NT2/D1 (cell line): Measurements from ENCODE around the gene SLC46A1.

ENCODE experiments used
- SUZ12 ChIP-seq: IDR thresholded peaks from 2 replicates; pipeline ENCODE4 v1.6.1; 2011; ENCODE audit not compliant: insufficient read length, insufficient read depth; ENCODE audit errors: extremely low read depth
- YY1 ChIP-seq: IDR thresholded peaks from 2 replicates; pipeline ENCODE4 v1.6.1; 2011; ENCODE audit not compliant: insufficient read length, insufficient read depth
- ZNF274 ChIP-seq: IDR thresholded peaks from 2 replicates; pipeline ENCODE4 v1.6.1; 2011; ENCODE audit warnings: mild to moderate bottlenecking, low read depth, low read length

DNA sequence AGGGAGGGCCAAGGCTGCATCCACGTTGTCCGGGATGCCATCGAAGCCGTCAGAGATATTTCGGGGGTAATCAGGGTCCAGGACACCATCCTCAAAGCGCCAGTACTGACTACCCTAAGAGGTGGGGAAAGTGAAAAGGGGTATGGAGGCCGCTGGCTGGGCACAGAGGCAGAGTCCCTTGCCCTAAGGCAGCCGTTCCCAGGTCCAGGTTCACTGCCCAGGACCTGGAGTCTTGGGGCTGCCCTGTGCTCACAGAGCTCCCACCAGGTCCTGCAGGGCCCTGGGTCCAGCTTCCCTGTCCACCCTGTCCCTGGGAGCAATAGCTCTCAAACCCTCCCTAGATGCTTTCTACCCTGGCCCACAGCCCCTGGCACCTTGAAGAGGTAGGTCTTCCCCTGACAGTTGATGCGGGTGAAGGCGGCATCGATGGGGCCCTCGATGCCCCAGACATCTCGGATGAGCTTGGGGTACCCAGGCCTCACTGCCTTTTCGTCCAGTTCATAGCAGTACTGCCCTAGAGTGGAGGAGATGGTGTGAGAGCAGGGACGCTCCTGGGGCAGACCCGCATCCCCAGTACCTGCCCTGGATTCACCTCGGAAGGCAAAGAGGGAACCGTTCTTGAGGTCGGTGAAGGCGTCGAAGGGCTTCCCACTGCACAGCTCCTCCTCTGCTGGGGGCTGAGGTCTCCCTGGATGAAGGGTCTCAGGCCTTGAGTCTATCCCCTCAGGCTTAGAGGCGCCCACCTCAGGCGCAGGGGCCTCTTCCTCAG is 36.9 kb downstream of the SLC46A1 start:
- no peak for TF ChIP-seq ZNF274
- no peak for TF ChIP-seq SUZ12
- no peak for TF ChIP-seq YY1
